T-helper 1 cell treated with Interleukin-12 subunit alpha and Interleukin-12 subunit beta and Interleukin-4 antibody, amounts not matched to agents 30 μg/mL and 1 μg/mL, for 36 hours (primary cell): Measurements from ENCODE around the gene LYRM7.

Experiments used
- H3K27ac Mint-ChIP-seq: one replicate; pipeline ENCODE4 v1.8.0; 2021; ENCODE audit warnings: mild to moderate bottlenecking, mixed read lengths
- H3K27me3 Mint-ChIP-seq: one replicate; pipeline ENCODE4 v1.8.0; 2021; ENCODE audit warnings: low read depth, mixed read lengths
- H3K36me3 Mint-ChIP-seq: one replicate; pipeline ENCODE4 v1.8.0; 2021; ENCODE audit warnings: low read depth, mixed read lengths
- H3K4me1 Mint-ChIP-seq: one replicate; pipeline ENCODE4 v1.8.0; 2021; ENCODE audit warnings: low read depth, mixed read lengths
- H3K4me3 Mint-ChIP-seq: one replicate; pipeline ENCODE4 v1.8.0; 2021; ENCODE audit warnings: mild to moderate bottlenecking, moderate library complexity, mixed read lengths
- H3K9me3 Mint-ChIP-seq: one replicate; pipeline ENCODE4 v1.8.0; 2021; ENCODE audit warnings: mixed read lengths

LYRM7 gene

DNA sequence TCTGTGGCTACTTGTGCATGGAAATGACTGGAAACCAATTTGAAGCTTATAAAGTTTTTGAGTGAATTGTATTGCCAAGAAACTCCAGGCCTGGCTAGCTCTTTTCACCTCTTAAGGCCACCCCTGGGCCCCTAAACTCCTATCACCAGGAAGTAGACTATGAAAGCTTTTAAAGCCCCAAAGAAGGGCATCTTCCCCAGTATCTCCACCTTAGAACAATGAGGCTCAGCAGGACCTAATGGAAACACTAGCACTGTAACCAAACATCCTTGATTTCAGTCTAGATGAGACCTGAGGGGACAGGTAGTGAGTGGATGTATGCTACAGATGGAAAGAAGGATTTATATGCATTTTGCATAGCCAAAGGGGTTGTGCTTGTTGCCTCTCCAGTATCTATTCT, 25.0 kb downstream of the LYRM7 start:
- no peak overlapping the region for H3K27ac Mint-ChIP-seq
- H3K36me3 Mint-ChIP-seq: peaks cover 10% of the 10 kb centered on the region
- peaks cover 2% of the 10 kb centered on the region for H3K4me1 Mint-ChIP-seq
- no peaks in the 10 kb centered on the region for H3K27me3 Mint-ChIP-seq
- no peaks in the 10 kb centered on the region for H3K9me3 Mint-ChIP-seq
- H3K4me3 Mint-ChIP-seq: no peak overlapping the region

DNA sequence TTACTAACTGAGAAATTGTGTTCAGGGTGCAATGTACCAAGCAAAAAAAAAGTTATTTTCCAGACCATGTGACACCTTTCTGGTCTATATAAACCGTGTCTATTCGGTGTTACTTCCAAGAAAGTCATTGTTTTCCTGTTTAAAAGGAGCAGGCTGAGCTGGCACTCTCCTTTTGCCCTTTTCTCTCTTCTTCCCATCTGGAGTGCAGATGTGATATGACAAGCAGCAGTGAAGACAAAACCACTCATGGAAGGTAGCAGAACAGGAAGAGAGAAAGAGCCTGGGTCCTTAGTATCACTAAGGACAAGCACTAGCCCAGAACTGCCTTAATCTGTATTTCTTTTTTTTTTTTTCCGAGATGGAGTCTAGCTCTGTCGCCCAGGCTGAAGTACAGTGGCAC, 25.6 kb downstream of the LYRM7 start:
- no peaks in the 10 kb centered on the region for H3K9me3 Mint-ChIP-seq
- peaks cover 10% of the 10 kb centered on the region for H3K36me3 Mint-ChIP-seq
- H3K4me1 Mint-ChIP-seq: peaks cover 2% of the 10 kb centered on the region
- no peaks in the 10 kb centered on the region for H3K27me3 Mint-ChIP-seq
- no peak overlapping the region for H3K27ac Mint-ChIP-seq
- H3K4me3 Mint-ChIP-seq: no peak overlapping the region

DNA sequence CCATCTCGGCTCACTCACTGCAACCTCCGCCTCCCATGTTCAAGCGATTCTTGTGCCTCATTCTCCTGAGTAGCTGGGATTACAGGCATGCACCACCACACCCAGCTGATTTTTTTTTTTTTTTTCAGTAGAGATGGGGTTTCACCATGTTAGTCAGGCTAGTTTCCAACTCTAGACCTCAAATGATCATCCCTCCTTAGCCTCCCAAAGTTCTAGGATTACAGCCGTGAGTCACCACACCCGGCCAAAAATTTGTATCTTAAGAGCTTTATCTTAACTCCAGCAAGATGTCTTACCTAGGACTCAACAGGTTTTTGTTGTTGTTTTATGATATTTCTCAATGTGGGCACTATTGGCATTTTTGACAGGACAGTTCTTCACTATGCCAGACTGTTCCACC, 27.9 kb downstream of the LYRM7 start:
- no peaks in the 10 kb centered on the region for H3K9me3 Mint-ChIP-seq
- no peak overlapping the region for H3K27ac Mint-ChIP-seq
- H3K27me3 Mint-ChIP-seq: no peaks in the 10 kb centered on the region
- H3K4me1 Mint-ChIP-seq: peaks cover 2% of the 10 kb centered on the region
- H3K4me3 Mint-ChIP-seq: no peak overlapping the region
- H3K36me3 Mint-ChIP-seq: peaks cover 8% of the 10 kb centered on the region

DNA sequence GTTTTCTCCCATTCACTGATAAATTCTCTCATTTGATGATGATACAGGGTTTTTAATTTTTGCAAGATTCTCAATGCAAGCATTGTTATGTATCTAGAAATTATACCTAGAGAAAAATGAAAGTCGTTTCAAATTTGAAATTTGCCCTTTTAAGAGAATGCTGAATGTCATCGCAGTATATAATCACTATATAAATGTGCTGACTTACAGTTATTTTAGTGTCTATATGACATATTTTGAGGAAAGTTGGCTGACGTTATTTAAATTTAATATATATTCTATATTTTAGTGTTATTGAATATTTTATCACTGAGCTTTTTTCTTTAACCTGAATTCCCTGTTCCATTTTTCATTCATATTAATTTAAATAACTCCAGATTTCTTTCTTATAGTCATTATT, 29.8 kb downstream of the LYRM7 start:
- Mint-ChIP-seq H3K4me3 (no peak overlapping the region), H3K27ac (no peak overlapping the region), H3K4me1 (peaks cover 2% of the 10 kb centered on the region), H3K27me3 (no peaks in the 10 kb centered on the region), H3K36me3 (peaks cover 10% of the 10 kb centered on the region), H3K9me3 (no peaks in the 10 kb centered on the region)

DNA sequence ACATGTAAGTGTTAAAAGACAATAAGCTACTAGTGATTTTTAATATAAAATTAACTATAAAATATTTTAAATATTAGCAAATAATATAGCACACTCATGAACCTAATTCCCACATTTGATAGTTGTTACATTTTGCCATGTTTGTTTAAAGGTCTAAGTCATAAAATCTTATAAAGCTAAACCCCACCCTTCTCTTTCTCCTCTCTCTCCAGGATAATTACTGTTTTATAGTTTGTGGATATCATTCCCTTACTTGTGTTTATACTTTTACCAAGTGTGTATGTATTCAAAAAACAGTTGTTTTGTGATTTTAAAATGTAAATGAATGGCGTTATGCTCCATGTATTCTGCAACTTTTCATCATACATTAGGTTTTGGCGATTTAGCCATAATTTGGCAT, 34.2 kb downstream of the LYRM7 start:
- no peaks in the 10 kb centered on the region for H3K9me3 Mint-ChIP-seq
- no peak overlapping the region for H3K4me3 Mint-ChIP-seq
- H3K4me1 Mint-ChIP-seq: peaks cover 23% of the 10 kb centered on the region
- H3K36me3 Mint-ChIP-seq: peaks cover 7% of the 10 kb centered on the region
- H3K27ac Mint-ChIP-seq: no peak overlapping the region
- H3K27me3 Mint-ChIP-seq: no peaks in the 10 kb centered on the region

DNA sequence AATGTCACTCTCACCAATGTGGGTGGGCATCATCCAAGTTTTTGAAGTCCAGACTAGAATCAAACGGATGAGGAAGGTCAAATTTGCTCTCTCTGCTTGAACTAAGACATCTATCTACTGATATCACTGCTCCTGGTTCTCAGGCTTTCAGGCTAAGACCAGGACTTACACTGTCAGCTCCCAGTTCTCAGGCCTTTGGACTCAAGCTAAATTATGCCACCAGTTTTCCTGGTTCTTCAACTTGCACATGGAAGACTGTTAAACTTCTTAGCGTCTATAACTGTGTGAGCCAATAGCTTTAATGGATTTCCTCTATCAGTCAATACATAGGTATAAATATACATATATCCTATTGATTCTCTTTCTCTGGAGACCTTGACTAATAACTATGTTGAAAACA, 35.3 kb downstream of the LYRM7 start:
- H3K27me3 Mint-ChIP-seq: no peaks in the 10 kb centered on the region
- peaks cover 33% of the 10 kb centered on the region for H3K4me1 Mint-ChIP-seq

DNA sequence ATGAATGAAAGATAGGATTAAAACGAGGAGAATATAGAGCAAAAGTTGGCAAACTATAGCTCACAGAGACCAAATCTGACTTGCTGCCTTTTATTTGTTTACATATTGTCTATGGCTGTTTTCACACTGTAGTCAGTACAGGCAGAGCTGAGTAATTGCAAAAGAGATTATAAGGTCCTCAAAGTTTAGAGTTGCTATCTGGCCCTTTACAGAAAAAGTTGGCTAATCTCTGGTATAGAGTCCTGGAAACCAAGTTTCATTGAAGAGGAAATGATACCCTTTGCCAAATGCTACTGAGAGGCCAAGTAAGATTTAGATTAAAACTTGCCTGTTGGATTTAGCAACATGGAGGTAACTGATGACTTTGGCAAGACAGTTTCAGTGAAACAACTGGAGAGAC, 36.0 kb downstream of the LYRM7 start:
- no peaks in the 10 kb centered on the region for H3K9me3 Mint-ChIP-seq
- no peak overlapping the region for H3K4me3 Mint-ChIP-seq
- H3K4me1 Mint-ChIP-seq: peaks cover 33% of the 10 kb centered on the region
- no peaks in the 10 kb centered on the region for H3K27me3 Mint-ChIP-seq
- H3K36me3 Mint-ChIP-seq: peaks cover 5% of the 10 kb centered on the region
- H3K27ac Mint-ChIP-seq: peak overlapping the region; percentile 1

More for the DNA sequence above, 35.3 kb downstream of the LYRM7 start:
- Mint-ChIP-seq H3K4me3 (no peak overlapping the region), H3K27ac (no peak overlapping the region), H3K36me3 (peaks cover 5% of the 10 kb centered on the region), H3K9me3 (no peaks in the 10 kb centered on the region)

DNA sequence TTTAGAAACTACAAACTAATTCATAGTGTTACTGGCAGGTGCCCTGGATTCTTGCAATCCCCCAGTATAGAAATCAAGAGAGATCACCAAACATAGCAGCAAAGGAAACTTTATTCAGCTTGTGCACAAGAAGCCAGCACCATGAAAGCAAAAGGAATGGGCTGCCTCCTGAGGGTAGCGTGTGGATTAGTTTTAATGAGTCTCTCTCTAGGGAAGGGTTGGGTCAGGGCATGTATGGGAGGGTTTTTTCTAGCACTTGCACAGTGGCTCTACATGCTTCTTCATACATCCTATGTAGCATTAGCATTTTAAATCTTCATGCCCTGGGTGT, 38.4 kb downstream of the LYRM7 start:
- peaks cover 41% of the 10 kb centered on the region for H3K4me1 Mint-ChIP-seq
- H3K36me3 Mint-ChIP-seq: peaks cover 9% of the 10 kb centered on the region
- no peaks in the 10 kb centered on the region for H3K9me3 Mint-ChIP-seq
- H3K27ac Mint-ChIP-seq: peak overlapping the region; percentile 95
- no peaks in the 10 kb centered on the region for H3K27me3 Mint-ChIP-seq
- peak overlapping the region; percentile 80 for H3K4me3 Mint-ChIP-seq

DNA sequence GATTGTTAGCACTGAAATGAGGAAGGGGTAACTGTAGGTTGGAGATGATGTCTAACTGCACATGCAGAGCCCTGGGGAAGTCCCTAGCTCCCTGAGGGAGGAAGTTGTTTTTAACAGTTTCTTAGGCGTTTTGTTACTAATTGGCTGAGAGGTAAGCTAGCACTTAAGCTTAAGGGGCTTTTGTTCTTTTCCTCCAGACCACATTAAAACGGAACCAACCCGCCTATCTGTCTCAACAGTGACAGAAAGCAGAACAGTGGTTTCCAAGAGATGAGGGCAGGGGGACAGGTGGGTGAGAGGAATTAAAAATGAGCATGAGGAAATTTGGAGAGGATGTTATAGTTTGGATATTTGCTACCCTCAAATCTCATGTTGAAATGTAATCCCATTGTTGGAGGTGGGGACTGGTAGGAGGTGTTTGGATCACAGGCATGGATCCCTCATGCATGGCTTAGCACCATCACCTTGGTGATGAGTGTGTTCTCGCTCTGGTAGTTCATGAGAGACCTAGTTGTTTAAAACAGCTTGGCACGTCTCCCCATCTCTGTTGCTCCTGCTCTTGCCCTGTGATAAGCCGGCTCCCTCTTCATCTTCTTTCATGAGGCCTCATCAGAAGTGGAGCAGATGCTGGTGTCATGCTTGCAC, 38.9 kb downstream of the LYRM7 start:
- Mint-ChIP-seq H3K4me1 (peaks cover 46% of the 10 kb centered on the region), H3K4me3 (peak overlapping the region; percentile 80), H3K27ac (peak overlapping the region; percentile 95), H3K9me3 (no peaks in the 10 kb centered on the region), H3K27me3 (no peaks in the 10 kb centered on the region), H3K36me3 (peaks cover 9% of the 10 kb centered on the region)

DNA sequence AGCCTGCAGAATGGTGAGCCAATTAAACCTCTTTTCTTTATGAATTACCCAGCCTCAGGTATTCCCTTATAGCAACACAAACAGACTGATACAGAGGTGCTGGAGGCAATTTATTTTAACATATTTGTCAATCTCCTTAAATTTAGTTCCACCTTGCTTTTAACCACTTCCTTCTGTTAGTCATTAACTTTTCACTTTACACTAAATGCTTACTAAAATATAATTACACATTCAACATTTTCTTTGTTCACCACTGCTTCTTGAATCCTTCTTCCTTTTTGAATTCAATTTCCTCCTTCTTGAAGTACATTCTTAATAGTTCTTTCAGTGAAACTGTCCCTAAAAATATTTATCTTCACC, 39.4 kb downstream of the LYRM7 start:
- H3K36me3 Mint-ChIP-seq: peaks cover 7% of the 10 kb centered on the region
- H3K4me1 Mint-ChIP-seq: peaks cover 50% of the 10 kb centered on the region
- H3K9me3 Mint-ChIP-seq: no peaks in the 10 kb centered on the region
- H3K4me3 Mint-ChIP-seq: peak overlapping the region; percentile 80
- H3K27me3 Mint-ChIP-seq: no peaks in the 10 kb centered on the region
- H3K27ac Mint-ChIP-seq: peak overlapping the region; percentile 95

DNA sequence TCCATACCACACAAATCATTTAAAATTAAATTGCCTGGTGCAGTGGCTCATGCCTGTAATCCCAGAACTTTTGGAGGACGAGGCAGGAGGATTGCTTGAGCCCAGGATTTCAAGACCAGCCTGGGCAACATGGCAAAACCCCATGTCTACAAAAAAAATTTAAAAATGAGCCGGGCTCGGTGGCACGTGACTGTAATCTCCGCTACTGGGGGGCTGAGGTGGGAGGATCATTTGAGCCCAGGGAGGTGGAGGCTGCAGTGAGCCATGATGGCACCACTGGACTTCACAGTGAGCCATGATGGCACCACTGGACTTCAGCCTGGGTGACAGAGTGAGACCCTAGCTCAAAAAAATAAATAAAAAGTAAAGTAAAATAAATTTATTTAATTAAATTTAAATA, 40.9 kb downstream of the LYRM7 start:
- Mint-ChIP-seq H3K36me3 (peaks cover 6% of the 10 kb centered on the region), H3K9me3 (no peaks in the 10 kb centered on the region), H3K4me1 (peaks cover 48% of the 10 kb centered on the region), H3K27me3 (no peaks in the 10 kb centered on the region), H3K27ac (peak overlapping the region; percentile 32), H3K4me3 (peak overlapping the region; percentile 18)

DNA sequence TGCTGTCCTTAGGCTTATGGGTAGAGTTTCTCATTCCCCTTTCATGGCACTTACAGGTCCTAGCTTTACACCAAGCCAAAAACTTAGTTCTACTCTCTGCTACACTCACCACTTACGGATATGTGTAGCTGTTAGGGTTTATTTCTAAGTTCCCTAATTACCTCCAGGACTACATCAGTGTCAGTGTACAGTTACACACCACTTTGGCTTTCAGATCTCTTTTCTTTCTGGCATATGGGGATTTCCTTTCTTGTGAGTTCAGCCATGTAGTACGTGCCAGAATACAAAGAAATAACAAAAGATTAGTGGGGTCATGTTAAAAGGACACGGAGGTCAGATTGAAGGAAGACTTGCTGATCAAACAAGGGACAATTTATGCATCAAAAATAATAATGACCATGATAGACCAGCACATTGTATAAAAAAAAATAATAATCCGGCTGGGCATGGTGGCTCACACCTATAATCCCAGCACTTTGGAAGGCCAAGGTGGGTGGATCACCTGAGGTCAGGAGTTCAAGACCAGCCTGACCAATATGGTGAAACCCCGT, 41.8 kb downstream of the LYRM7 start:
- H3K4me3 Mint-ChIP-seq: peak overlapping the region; percentile 52
- peaks cover 10% of the 10 kb centered on the region for H3K36me3 Mint-ChIP-seq
- H3K27me3 Mint-ChIP-seq: no peaks in the 10 kb centered on the region
- H3K4me1 Mint-ChIP-seq: peaks cover 45% of the 10 kb centered on the region
- H3K27ac Mint-ChIP-seq: peak overlapping the region; percentile 74
- H3K9me3 Mint-ChIP-seq: no peaks in the 10 kb centered on the region

DNA sequence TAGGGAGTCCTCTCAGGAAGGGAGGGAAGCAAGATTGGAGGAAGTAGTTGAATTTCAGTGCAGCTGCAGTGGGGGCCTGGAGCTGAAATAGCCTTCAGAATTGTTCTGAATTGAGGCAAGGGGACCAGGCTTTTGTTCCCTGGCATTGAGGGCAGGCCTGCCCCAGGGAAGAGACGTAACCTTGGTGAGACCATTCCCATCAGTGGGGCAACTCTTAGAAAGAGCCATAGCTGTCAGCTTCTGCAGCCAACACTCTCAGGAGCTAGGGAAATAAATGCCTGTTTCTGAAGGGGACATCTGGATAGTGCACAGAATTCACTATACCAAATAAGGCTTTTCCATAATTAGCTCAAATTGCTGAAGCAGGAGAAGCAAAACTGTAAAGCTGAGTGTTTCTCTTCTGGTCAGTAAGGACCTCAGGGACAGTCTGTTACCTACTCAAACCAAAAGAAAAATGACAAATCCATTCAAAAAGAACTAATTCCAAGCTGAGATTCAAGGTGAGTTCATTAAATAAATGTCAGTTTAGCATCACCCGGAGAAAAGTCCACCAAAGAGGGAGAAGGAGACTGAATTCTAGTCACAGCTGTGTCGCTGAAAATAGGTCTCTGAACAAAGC, 44.0 kb downstream of the LYRM7 start:
- Mint-ChIP-seq H3K4me1 (peaks cover 44% of the 10 kb centered on the region), H3K9me3 (no peaks in the 10 kb centered on the region), H3K27me3 (no peaks in the 10 kb centered on the region), H3K36me3 (peaks cover 10% of the 10 kb centered on the region), H3K4me3 (no peak overlapping the region), H3K27ac (no peak overlapping the region)

DNA sequence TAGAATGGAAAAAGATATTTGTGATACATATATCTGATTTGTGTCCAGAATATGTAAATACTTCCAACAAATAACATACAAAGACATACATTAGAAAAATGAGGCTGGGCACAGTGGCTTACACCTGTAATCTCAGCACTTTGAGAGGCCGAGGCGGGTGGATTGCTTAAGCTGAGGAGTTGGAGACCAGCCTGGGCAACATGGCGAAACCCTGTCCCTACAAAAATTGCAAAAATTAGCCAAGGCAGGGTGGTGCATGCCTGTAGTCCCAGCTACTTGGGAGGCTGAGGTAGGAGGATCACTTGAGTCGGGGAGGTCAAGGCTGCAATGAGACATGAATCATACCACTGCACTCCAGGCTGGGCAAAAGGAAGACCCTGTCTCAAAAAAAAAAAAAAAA, 47.0 kb downstream of the LYRM7 start:
- Mint-ChIP-seq H3K9me3 (no peaks in the 10 kb centered on the region), H3K4me1 (peaks cover 29% of the 10 kb centered on the region), H3K27ac (no peak overlapping the region)

DNA sequence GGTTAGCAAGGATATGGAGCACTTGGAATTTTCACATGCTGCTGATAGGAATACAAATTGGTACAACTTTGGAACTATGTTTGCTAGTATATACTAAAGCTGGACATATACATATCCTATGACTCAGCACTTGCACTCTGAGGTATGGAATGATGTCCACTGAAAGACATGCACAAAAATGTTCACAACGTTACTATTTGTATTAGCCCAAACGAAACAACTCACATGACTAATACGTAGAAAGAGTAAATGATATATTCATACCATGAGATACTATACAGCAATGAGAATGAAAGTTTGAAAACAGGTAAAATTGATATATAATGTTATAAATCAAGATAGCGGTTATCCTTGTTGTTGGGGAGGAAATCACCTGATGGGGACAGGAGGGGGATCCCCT, 47.6 kb downstream of the LYRM7 start:
- H3K9me3 Mint-ChIP-seq: no peaks in the 10 kb centered on the region

More for the DNA sequence above, 47.0 kb downstream of the LYRM7 start:
- H3K4me3 Mint-ChIP-seq: no peak overlapping the region
- peaks cover 9% of the 10 kb centered on the region for H3K36me3 Mint-ChIP-seq
- H3K27me3 Mint-ChIP-seq: no peaks in the 10 kb centered on the region

More for the DNA sequence above, 47.6 kb downstream of the LYRM7 start:
- no peaks in the 10 kb centered on the region for H3K27me3 Mint-ChIP-seq
- H3K4me3 Mint-ChIP-seq: no peak overlapping the region
- H3K4me1 Mint-ChIP-seq: peaks cover 29% of the 10 kb centered on the region
- H3K36me3 Mint-ChIP-seq: peaks cover 9% of the 10 kb centered on the region
- H3K27ac Mint-ChIP-seq: no peak overlapping the region
